Pancreas (tissue), 10 donors: ENCODE results near the gene NRXN2. TPM values are rescaled to one million over a fixed set of nuclear protein-coding genes. Genes with fewer than 3 reads are reported as not detected.
"Not testable (repeated sequence)": the region's sequence is repeated elsewhere in the genome, so short reads cannot be mapped to it uniquely, and the experiment has no call there.

Experiments used
- ATAC-seq, 4 donors: fragments of 200-7000 bp; cut with Tn5 transposase; one replicate each; pipeline versions ENCODE4 v1.8.0 to v1.9.1; 2020; ENCODE audit warnings: mild to moderate bottlenecking in 4 of 4, moderate library complexity in 4 of 4
- DNase-seq, 6 donors: peaks; one replicate each; pipeline ENCODE4 v3.0.0-alpha.2; 2020
- FAIRE-seq: peaks from 2 replicates; lab custom pipeline; 2012; peaks lifted over from hg19 to GRCh38; lab: Jason Lieb, UNC
- H3K27ac ChIP-seq, 4 donors: fragments of 200-600 bp; sonication (generic); 1 replicate in 3 of 4; 2 replicates in 1 of 4; pipeline versions ENCODE4 v1.5.0 to v1.8.0; 2020
- H3K27me3 ChIP-seq, 4 donors: fragments of 200-600 bp; one replicate each; pipeline ENCODE4 v1.8.0; 2021
- H3K36me3 ChIP-seq, 3 donors: fragments of 200-600 bp; sonication (generic) in 1 of 3; one replicate each; pipeline versions ENCODE4 v1.5.0 to v1.8.0; 2020 to 2021
- H3K4me1 ChIP-seq, 3 donors: fragments of 200-600 bp; one replicate each; pipeline ENCODE4 v1.8.0; 2021
- H3K4me3 ChIP-seq, 4 donors: fragments of 200-600 bp; sonication (generic) in 2 of 4; one replicate each; pipeline versions ENCODE4 v1.5.0 to v1.8.0; 2020 to 2021
- H3K9me3 ChIP-seq, 4 donors: fragments of 200-600 bp; one replicate each; pipeline ENCODE4 v1.8.0; 2021
- CTCF ChIP-seq, 4 donors: fragments of 200-600 bp; sonication (generic) in 3 of 4; IDR thresholded peaks; one replicate each; pipeline versions ENCODE4 v1.5.0 to v1.8.0; 2021; ENCODE audit warnings: antibody characterized with exemption in 4 of 4
- WGBS, 2 donors: extraction: QIAGEN DNeasy Blood & Tissue Kit; methylation state at CpG; one replicate each; pipeline ENCODE4 v1.1.7; 2013; 5-methylcytosine and 5-hydroxymethylcytosine counted together
- intact Hi-C, 3 donors: fragments of 100-400 bp; cut with DNase I; formaldehyde crosslinking; loops; one replicate each; pipeline versions ENCODE4 v1.11.1 to v1.14.2; 2022
- polyA plus RNA-seq, 2 donors: library from polyadenylated mRNA; stranded (reverse); fragments of 200-250 nt; gene quantifications; one replicate each; pipeline ENCODE4 v1.2.3, GENCODE V29; 2013
- total RNA-seq, 6 donors: library from RNA; stranded (reverse); fragmentation: NEBNext Ultra II Directional in 4 of 6; extraction: Animal tissue kit (Norgen Biotek cat#: 25700) in 4 of 6; gene quantifications; one replicate each; pipeline versions ENCODE4 v1.2.1 to v1.2.4, GENCODE V29; 2021 to 2023
- donor health status: healthy with polysubstance abuse.
- donor health status: DM: no; HTN: no; CAD: no; lungs with moderate emphysema.
- donor health status: DM: no; HTN: no; CAD: no.
- donor health status: control.
- donor health status: control.
- donor health status: Bipolar disorder and iron deficiency.
- donor health status: DM: yes; HTN: yes; CAD: no.
- donor health status: DM: no; HTN: no; CAD: no.
- donor health status: DM: no; HTN: no; CAD: no.
- donor health status: DM: yes; HTN: yes; CAD: no.

Gene NRXN2
- total and polyA plus RNA-seq, 8 donors = 0.69 to 10.8 (median 2.1) TPM

GRCh38 chr11:64711138-64711955, 11.7 kb downstream of the NRXN2 start:
- Histone ChIP-seq H3K9me3 (no peaks in the 10 kb centered on the region), H3K36me3 (no peaks in the 10 kb centered on the region), H3K27ac (no peak overlapping the region), H3K4me3 (no peak overlapping the region), H3K4me1 (no peaks in the 10 kb centered on the region), H3K27me3 (peaks cover 0 to 33% (median 7%) of the 10 kb centered on the region in 4 donors)
- TF ChIP-seq CTCF (IDR thresholded peaks at IDR 0.05) = no peak
- WGBS, 2 donors = 19 to 20% methylated on average over 36 to 46 of the region's 46 CpGs
- FAIRE-seq = no peak
- peak in 1 of 6 donors; percentile 74 for DNase-seq
- intact Hi-C loops = no loop called here
- ATAC-seq = no peak

GRCh38 chr11:64710418-64711137, 12.4 kb downstream of the NRXN2 start:
- no peak for FAIRE-seq
- intact Hi-C loops = no loop called here

GRCh38 chr11:64705501-64705900, 17.5 kb downstream of the NRXN2 start:
- Histone ChIP-seq H3K4me3 (no peak overlapping the region), H3K9me3 (no peaks in the 10 kb centered on the region), H3K27ac (no peak overlapping the region), H3K27me3 (peaks cover 0 to 11% (median 4%) of the 10 kb centered on the region in 4 donors), H3K36me3 (no peaks in the 10 kb centered on the region), H3K4me1 (no peaks in the 10 kb centered on the region)
- intact Hi-C loops = no loop called here
- ATAC-seq (no peak), DNase-seq (no peak), FAIRE-seq (no peak)
- 44 to 52% methylated on average over 2 of the region's 2 CpGs for WGBS, 2 donors
- no peak for TF ChIP-seq CTCF (IDR thresholded peaks at IDR 0.05)

More at GRCh38 chr11:64710418-64711137, 12.4 kb downstream of the NRXN2 start:
- Histone ChIP-seq H3K36me3 (no peaks in the 10 kb centered on the region), H3K9me3 (no peaks in the 10 kb centered on the region), H3K4me1 (no peaks in the 10 kb centered on the region), H3K4me3 (no peak overlapping the region), H3K27ac (no peak overlapping the region), H3K27me3 (peaks cover 0 to 32% (median 7%) of the 10 kb centered on the region in 4 donors)
- ATAC-seq (no peak), DNase-seq (no peak)
- TF ChIP-seq CTCF (IDR thresholded peaks at IDR 0.05) = no peak
- WGBS, 2 donors = 34 to 36% methylated on average over 13 of the region's 13 CpGs

GRCh38 chr11:64703048-64703447, 19.9 kb downstream of the NRXN2 start:
- H3K36me3 ChIP-seq = no peaks in the 10 kb centered on the region
- no peak for TF ChIP-seq CTCF (IDR thresholded peaks at IDR 0.05)
- no peaks in the 10 kb centered on the region for H3K4me1 ChIP-seq
- no peaks in the 10 kb centered on the region for H3K9me3 ChIP-seq
- intact Hi-C loops = no loop called here
- WGBS, 2 donors = 78 to 100% methylated on average over 2 of the region's 2 CpGs
- ATAC-seq (no peak), DNase-seq (no peak), FAIRE-seq (no peak)
- H3K27ac ChIP-seq = no peak overlapping the region
- no peak overlapping the region for H3K4me3 ChIP-seq
- peaks cover 0 to 4% (median 0%) of the 10 kb centered on the region in 4 donors for H3K27me3 ChIP-seq

- H3K36me3 ChIP-seq, H3K4me1 ChIP-seq, H3K9me3 ChIP-seq, H3K4me3 ChIP-seq, H3K27ac ChIP-seq, ATAC-seq, FAIRE-seq, DNase-seq, intact Hi-C loops, H3K27me3 ChIP-seq: not testable (repeated sequence)
- 83 to 87% methylated on average over 16 to 25 of the region's 29 CpGs for WGBS, 2 donors
These were observed 21.0 kb downstream of the NRXN2 start for GRCh38 chr11:64701956-64702355.
